Measurements from ENCODE around the gene MICB.

DNA sequence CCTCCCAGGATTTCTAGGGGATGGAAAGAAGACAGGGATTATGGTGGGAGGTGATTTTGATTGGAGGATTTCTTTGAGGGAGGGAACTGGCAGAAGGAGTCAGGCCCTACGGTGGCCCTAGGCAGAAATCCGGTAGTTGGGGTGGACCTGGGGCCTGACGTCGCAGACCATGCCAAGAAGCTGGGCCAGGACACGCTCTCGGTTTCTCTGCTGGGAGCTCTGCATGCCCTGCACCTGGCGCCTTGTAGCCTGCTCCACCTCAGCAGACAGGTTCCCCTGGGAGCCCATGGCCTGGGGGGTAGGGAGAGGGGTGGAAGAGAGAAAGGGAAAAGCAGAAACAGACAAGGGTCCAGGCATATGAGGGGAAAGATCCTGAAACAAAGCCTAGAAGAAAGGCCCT is 47.3 kb downstream of the MICB start:
- TF ChIP-seq CTCF (IDR thresholded peaks at IDR 0.05) (no peak), POLR2A (IDR thresholded peaks at IDR 0.05) (no peak)
